Stimulated activated effector memory CD8-positive, alpha-beta T cell treated with anti-CD3 and anti-CD28 coated beads, Interleukin-12 subunit alpha, Interleukin-12 subunit beta, amount 100 ng/mL, for 72 hours (primary cell): ENCODE data around the gene C13orf42.

Experiments
- ATAC-seq: fragments of 150-1000 bp; cut with Tn5 transposase; 2 replicates; pipeline ENCODE4 v1.10.0; 2021
- DNase-seq, 2 donors: peaks; one replicate each; pipeline ENCODE4 v3.0.0; 2021 to 2022; ENCODE audit warnings: low spot score in 2 of 2
- H3K27ac Mint-ChIP-seq: one replicate; pipeline ENCODE4 v1.8.0; 2022; ENCODE audit warnings: mild to moderate bottlenecking, mixed read lengths
- H3K36me3 Mint-ChIP-seq: one replicate; pipeline ENCODE4 v1.8.0; 2022; ENCODE audit warnings: mild to moderate bottlenecking, mixed read lengths
- H3K4me1 Mint-ChIP-seq: one replicate; pipeline ENCODE4 v1.8.0; 2022; ENCODE audit warnings: mixed read lengths
- H3K4me3 Mint-ChIP-seq: one replicate; pipeline ENCODE4 v1.8.0; 2022; ENCODE audit warnings: mild to moderate bottlenecking, mixed read lengths
- H3K9me3 Mint-ChIP-seq: one replicate; pipeline ENCODE4 v1.8.0; 2022; ENCODE audit warnings: mixed read lengths

C13orf42 gene

GRCh38 chr13:51111174-51111573 lies at the start of gene C13orf42:
C13orf42 (minus strand) TSS chr13:51111274; CDS start chr13:51111209, 65 bp downstream.
- DNase-seq (peak in 1 of 2 donors; percentile 25), ATAC-seq (no peak)
- Mint-ChIP-seq H3K4me3 (no peak within 1 kb of the TSS), H3K4me1 (no peaks in the 10 kb centered on the region), H3K36me3 (no peaks in the 10 kb centered on the region), H3K27ac (no peak within 1 kb of the TSS), H3K9me3 (no peaks in the 10 kb centered on the region)

- peaks cover 3% of the 10 kb centered on the region for H3K4me1 Mint-ChIP-seq
These were observed 47.9 kb upstream of the C13orf42 start for GRCh38 chr13:51158880-51159518.

GRCh38 chr13:51158365-51158764 lies 47.3 kb upstream of the C13orf42 start:
- H3K36me3 Mint-ChIP-seq = no peaks in the 10 kb centered on the region
- ATAC-seq (peak; percentile 24), DNase-seq (no peak)
- H3K4me1 Mint-ChIP-seq = peaks cover 6% of the 10 kb centered on the region
- no peaks in the 10 kb centered on the region for H3K9me3 Mint-ChIP-seq
- H3K27ac Mint-ChIP-seq = no peak overlapping the region
- no peak overlapping the region for H3K4me3 Mint-ChIP-seq

More at GRCh38 chr13:51158880-51159518, 47.9 kb upstream of the C13orf42 start:
- no peak overlapping the region for H3K27ac Mint-ChIP-seq
- no peak for DNase-seq
- H3K4me3 Mint-ChIP-seq = no peak overlapping the region
- H3K36me3 Mint-ChIP-seq = no peaks in the 10 kb centered on the region
- no peaks in the 10 kb centered on the region for H3K9me3 Mint-ChIP-seq
- ATAC-seq = no peak

GRCh38 chr13:51156648-51157047 lies 45.6 kb upstream of the C13orf42 start:
- Mint-ChIP-seq H3K36me3 (no peaks in the 10 kb centered on the region), H3K4me1 (peaks cover 6% of the 10 kb centered on the region), H3K27ac (no peak overlapping the region), H3K4me3 (no peak overlapping the region), H3K9me3 (no peaks in the 10 kb centered on the region)
- no peak for ATAC-seq
- DNase-seq = no peak

GRCh38 chr13:51155776-51156515 lies 44.9 kb upstream of the C13orf42 start:
- Mint-ChIP-seq H3K27ac (no peak overlapping the region), H3K36me3 (no peaks in the 10 kb centered on the region), H3K4me3 (no peak overlapping the region), H3K4me1 (peaks cover 6% of the 10 kb centered on the region), H3K9me3 (no peaks in the 10 kb centered on the region)
- ATAC-seq = no peak
- no peak for DNase-seq

GRCh38 chr13:51155161-51155560 lies 44.1 kb upstream of the C13orf42 start:
- DNase-seq (no peak), ATAC-seq (no peak)
- no peak overlapping the region for H3K4me3 Mint-ChIP-seq
- peaks cover 6% of the 10 kb centered on the region for H3K4me1 Mint-ChIP-seq
- no peaks in the 10 kb centered on the region for H3K36me3 Mint-ChIP-seq
- no peak overlapping the region for H3K27ac Mint-ChIP-seq
- no peaks in the 10 kb centered on the region for H3K9me3 Mint-ChIP-seq

GRCh38 chr13:51154029-51154555 lies 43.0 kb upstream of the C13orf42 start:
- Mint-ChIP-seq H3K4me1 (peaks cover 6% of the 10 kb centered on the region), H3K36me3 (no peaks in the 10 kb centered on the region), H3K4me3 (no peak overlapping the region), H3K9me3 (no peaks in the 10 kb centered on the region), H3K27ac (peak overlapping the region; percentile 59)
- ATAC-seq = peak; percentile 65
- DNase-seq = no peak

GRCh38 chr13:51153527-51153926 lies 42.5 kb upstream of the C13orf42 start:
- Mint-ChIP-seq H3K27ac (peak overlapping the region; percentile 24), H3K36me3 (no peaks in the 10 kb centered on the region), H3K4me3 (no peak overlapping the region), H3K9me3 (no peaks in the 10 kb centered on the region), H3K4me1 (peaks cover 6% of the 10 kb centered on the region)
- DNase-seq (no peak), ATAC-seq (no peak)

GRCh38 chr13:51152701-51153100 lies 41.6 kb upstream of the C13orf42 start:
- Mint-ChIP-seq H3K27ac (peak overlapping the region; percentile 24), H3K36me3 (no peaks in the 10 kb centered on the region), H3K9me3 (no peaks in the 10 kb centered on the region), H3K4me3 (no peak overlapping the region), H3K4me1 (peaks cover 13% of the 10 kb centered on the region)
- DNase-seq (no peak), ATAC-seq (peak; percentile 22)

GRCh38 chr13:51151463-51151862 lies 40.4 kb upstream of the C13orf42 start:
- DNase-seq (no peak), ATAC-seq (no peak)
- H3K27ac Mint-ChIP-seq = no peak overlapping the region

GRCh38 chr13:51148952-51149573 lies 38.0 kb upstream of the C13orf42 start:
- H3K9me3 Mint-ChIP-seq = no peaks in the 10 kb centered on the region
- H3K27ac Mint-ChIP-seq = no peak overlapping the region
- H3K4me1 Mint-ChIP-seq = peaks cover 11% of the 10 kb centered on the region
- no peak for DNase-seq
- no peak for ATAC-seq
- H3K36me3 Mint-ChIP-seq = no peaks in the 10 kb centered on the region
- H3K4me3 Mint-ChIP-seq = no peak overlapping the region

More at GRCh38 chr13:51151463-51151862, 40.4 kb upstream of the C13orf42 start:
- Mint-ChIP-seq H3K4me1 (peaks cover 13% of the 10 kb centered on the region), H3K4me3 (no peak overlapping the region), H3K9me3 (no peaks in the 10 kb centered on the region), H3K36me3 (no peaks in the 10 kb centered on the region)

- Mint-ChIP-seq H3K27ac (peak overlapping the region; percentile 21), H3K4me1 (peaks cover 7% of the 10 kb centered on the region), H3K9me3 (no peaks in the 10 kb centered on the region), H3K4me3 (no peak overlapping the region), H3K36me3 (no peaks in the 10 kb centered on the region)
- ATAC-seq = peak; percentile 59
- no peak for DNase-seq
These were observed 37.3 kb upstream of the C13orf42 start for GRCh38 chr13:51148223-51148951.

GRCh38 chr13:51147732-51148131 lies 36.7 kb upstream of the C13orf42 start:
- H3K4me1 Mint-ChIP-seq = peaks cover 7% of the 10 kb centered on the region

GRCh38 chr13:51146667-51147066 lies 35.6 kb upstream of the C13orf42 start:
- H3K27ac Mint-ChIP-seq = no peak overlapping the region
- H3K9me3 Mint-ChIP-seq = no peaks in the 10 kb centered on the region
- H3K4me1 Mint-ChIP-seq = peaks cover 7% of the 10 kb centered on the region
- DNase-seq (no peak), ATAC-seq (no peak)
- no peak overlapping the region for H3K4me3 Mint-ChIP-seq
- H3K36me3 Mint-ChIP-seq = no peaks in the 10 kb centered on the region

More at GRCh38 chr13:51147732-51148131, 36.7 kb upstream of the C13orf42 start:
- Mint-ChIP-seq H3K27ac (peak overlapping the region; percentile 21), H3K36me3 (no peaks in the 10 kb centered on the region), H3K4me3 (no peak overlapping the region), H3K9me3 (no peaks in the 10 kb centered on the region)
- no peak for DNase-seq
- ATAC-seq = no peak

GRCh38 chr13:51137250-51137649 lies 26.2 kb upstream of the C13orf42 start:
- Mint-ChIP-seq H3K4me1 (no peaks in the 10 kb centered on the region), H3K4me3 (no peak overlapping the region), H3K27ac (no peak overlapping the region), H3K9me3 (no peaks in the 10 kb centered on the region), H3K36me3 (no peaks in the 10 kb centered on the region)
- ATAC-seq = no peak
- DNase-seq = no peak
